ENCODE data around the gene ATP11A.

GRCh38 chr13:112910616-112911280, 220.9 kb downstream of the ATP11A start:
- TF ChIP-seq CTCF (IDR thresholded peaks at IDR 0.05) (no peak), POLR2A (IDR thresholded peaks at IDR 0.05) (no peak)
